OCI-LY7 (cell line): Measurements from ENCODE around the gene GZMM.

Experiments
- EZH2phosphoT487 ChIP-seq: fragments of 200-600 bp; sonication (generic); IDR thresholded peaks from 2 replicates; pipeline ENCODE4 v1.6.1; 2018; ENCODE audit warnings: low read depth, borderline replicate concordance, mild to moderate bottlenecking, mixed run types, antibody characterized with exemption, low read length, moderate library complexity, mixed read lengths
- TF ChIP-seq, protein P1 (sequence below): fragments of 200-600 bp; sonication (generic); conservative IDR thresholded peaks from 2 replicates; pipeline ENCODE4 v1.5.1; 2014; ENCODE audit warnings: mild to moderate bottlenecking, antibody characterized with exemption, low read length, moderate library complexity, mixed read lengths

DNA sequence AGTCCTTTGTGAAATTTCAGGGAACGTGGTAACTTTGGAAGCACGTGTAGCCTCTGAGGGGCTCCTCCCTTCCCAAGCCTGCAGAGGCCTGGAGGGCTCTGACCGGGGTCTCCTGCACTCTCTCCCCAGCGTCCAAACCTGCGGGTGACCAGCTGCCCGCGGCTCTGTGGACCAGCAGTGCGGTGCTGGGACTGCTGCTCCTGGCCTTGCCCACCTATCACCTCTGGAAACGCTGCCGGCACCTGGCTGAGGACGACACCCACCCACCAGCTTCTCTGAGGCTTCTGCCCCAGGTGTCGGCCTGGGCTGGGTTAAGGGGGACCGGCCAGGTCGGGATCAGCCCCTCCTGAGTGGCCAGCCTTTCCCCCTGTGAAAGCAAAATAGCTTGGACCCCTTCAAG is 39.2 kb upstream of the GZMM start:
- TF ChIP-seq, protein P1, sequence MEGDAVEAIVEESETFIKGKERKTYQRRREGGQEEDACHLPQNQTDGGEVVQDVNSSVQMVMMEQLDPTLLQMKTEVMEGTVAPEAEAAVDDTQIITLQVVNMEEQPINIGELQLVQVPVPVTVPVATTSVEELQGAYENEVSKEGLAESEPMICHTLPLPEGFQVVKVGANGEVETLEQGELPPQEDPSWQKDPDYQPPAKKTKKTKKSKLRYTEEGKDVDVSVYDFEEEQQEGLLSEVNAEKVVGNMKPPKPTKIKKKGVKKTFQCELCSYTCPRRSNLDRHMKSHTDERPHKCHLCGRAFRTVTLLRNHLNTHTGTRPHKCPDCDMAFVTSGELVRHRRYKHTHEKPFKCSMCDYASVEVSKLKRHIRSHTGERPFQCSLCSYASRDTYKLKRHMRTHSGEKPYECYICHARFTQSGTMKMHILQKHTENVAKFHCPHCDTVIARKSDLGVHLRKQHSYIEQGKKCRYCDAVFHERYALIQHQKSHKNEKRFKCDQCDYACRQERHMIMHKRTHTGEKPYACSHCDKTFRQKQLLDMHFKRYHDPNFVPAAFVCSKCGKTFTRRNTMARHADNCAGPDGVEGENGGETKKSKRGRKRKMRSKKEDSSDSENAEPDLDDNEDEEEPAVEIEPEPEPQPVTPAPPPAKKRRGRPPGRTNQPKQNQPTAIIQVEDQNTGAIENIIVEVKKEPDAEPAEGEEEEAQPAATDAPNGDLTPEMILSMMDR, result no peak
- TF ChIP-seq EZH2phosphoT487, result no peak
